Fibroblast of mammary gland (primary cell): ENCODE data around the gene TFF3.

Experiments
- DNase-seq: peaks from one replicate; pipeline ENCODE4 v3.0.0-alpha.2; 2010; ENCODE audit warnings: low read depth
- H3K4me3 ChIP-seq: 2 replicates; pipeline ENCODE4 v1.5.1; 2011; ENCODE audit warnings: low read depth, mild to moderate bottlenecking, low read length, moderate library complexity; ENCODE audit not compliant: control insufficient read depth
- CTCF ChIP-seq: conservative IDR thresholded peaks from 2 replicates; pipeline ENCODE4 v1.5.1; 2011; ENCODE audit warnings: low read depth, low read length, inconsistent platforms; ENCODE audit not compliant: control insufficient read depth, insufficient read depth

The TFF3 gene

GRCh38 chr21:42279341-42279871 is 35.8 kb downstream of the TFF3 start:
- H3K4me3 ChIP-seq: no peak overlapping the region
- no peak for DNase-seq
- TF ChIP-seq CTCF: no peak

GRCh38 chr21:42278451-42279149 is 36.6 kb downstream of the TFF3 start:
- TF ChIP-seq CTCF: no peak

GRCh38 chr21:42277593-42277992 is 37.6 kb downstream of the TFF3 start:
- no peak overlapping the region for H3K4me3 ChIP-seq
- no peak for DNase-seq
- no peak for TF ChIP-seq CTCF

More at GRCh38 chr21:42278451-42279149, 36.6 kb downstream of the TFF3 start:
- H3K4me3 ChIP-seq: no peak overlapping the region
- DNase-seq: no peak

GRCh38 chr21:42276526-42277154 is 38.6 kb downstream of the TFF3 start:
- no peak overlapping the region for H3K4me3 ChIP-seq
- TF ChIP-seq CTCF: no peak
- no peak for DNase-seq

GRCh38 chr21:42276076-42276475 is 39.1 kb downstream of the TFF3 start:
- no peak for DNase-seq
- no peak overlapping the region for H3K4me3 ChIP-seq
- TF ChIP-seq CTCF: no peak

GRCh38 chr21:42272984-42273600 is 42.1 kb downstream of the TFF3 start:
- TF ChIP-seq CTCF: no peak
- DNase-seq: no peak
- no peak overlapping the region for H3K4me3 ChIP-seq
